A549 (cell line): Measurements from ENCODE around the gene SPP2.

Experiments used
- EP300 ChIP-seq, 2 experiments: fragments of >200 bp; sonication (Bioruptor Twin); formaldehyde crosslinking; IDR thresholded peaks; 2 replicates in 1 of 2; 3 replicates in 1 of 2; pipeline ENCODE4 v1.6.1; 2016 to 2017
- KDM1A ChIP-seq: fragments of 200-600 bp; sonication (generic); IDR thresholded peaks from 2 replicates; pipeline ENCODE4 v1.6.1; 2016; ENCODE audit warnings: low read depth, mild to moderate bottlenecking
- POLR2A ChIP-seq: IDR thresholded peaks from 2 replicates; pipeline ENCODE4 v1.6.1; 2012; ENCODE audit warnings: mild to moderate bottlenecking, low read length
- TF ChIP-seq, protein P1 (sequence below): fragments of >200 bp; sonication (Bioruptor Twin); formaldehyde crosslinking; IDR thresholded peaks from 3 replicates; pipeline ENCODE4 v1.5.1; 2016

DNA sequence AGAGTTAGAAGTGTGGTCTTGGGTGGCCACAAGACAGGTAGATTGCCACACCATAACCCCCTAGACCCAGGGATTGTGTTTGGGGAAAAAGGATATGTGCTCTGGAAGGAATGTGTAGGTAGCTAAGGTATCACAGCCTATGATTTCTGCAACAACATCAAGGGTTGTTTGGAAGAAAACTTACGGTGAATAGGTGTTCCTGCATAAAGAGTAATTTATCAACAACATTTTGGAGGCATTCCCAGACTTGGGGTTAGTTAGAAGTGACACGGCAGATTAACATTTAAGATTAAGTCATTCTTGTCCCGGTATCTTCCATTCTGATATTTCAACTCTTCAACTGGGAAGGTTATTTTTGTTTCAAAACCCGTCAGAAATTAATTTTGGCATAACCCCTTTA is 65.5 kb downstream of the SPP2 start:
- TF ChIP-seq, protein P1, sequence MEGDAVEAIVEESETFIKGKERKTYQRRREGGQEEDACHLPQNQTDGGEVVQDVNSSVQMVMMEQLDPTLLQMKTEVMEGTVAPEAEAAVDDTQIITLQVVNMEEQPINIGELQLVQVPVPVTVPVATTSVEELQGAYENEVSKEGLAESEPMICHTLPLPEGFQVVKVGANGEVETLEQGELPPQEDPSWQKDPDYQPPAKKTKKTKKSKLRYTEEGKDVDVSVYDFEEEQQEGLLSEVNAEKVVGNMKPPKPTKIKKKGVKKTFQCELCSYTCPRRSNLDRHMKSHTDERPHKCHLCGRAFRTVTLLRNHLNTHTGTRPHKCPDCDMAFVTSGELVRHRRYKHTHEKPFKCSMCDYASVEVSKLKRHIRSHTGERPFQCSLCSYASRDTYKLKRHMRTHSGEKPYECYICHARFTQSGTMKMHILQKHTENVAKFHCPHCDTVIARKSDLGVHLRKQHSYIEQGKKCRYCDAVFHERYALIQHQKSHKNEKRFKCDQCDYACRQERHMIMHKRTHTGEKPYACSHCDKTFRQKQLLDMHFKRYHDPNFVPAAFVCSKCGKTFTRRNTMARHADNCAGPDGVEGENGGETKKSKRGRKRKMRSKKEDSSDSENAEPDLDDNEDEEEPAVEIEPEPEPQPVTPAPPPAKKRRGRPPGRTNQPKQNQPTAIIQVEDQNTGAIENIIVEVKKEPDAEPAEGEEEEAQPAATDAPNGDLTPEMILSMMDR: no peak
- TF ChIP-seq KDM1A: no peak
- TF ChIP-seq POLR2A: no peak
- no peak for TF ChIP-seq EP300 (IDR thresholded peaks at IDR 0.05)
